Measurements from ENCODE around the gene PRODH2.

PRODH2 gene

GRCh38 chr19:35812220-35813042, at the start of gene PRODH2:
Gene PRODH2 (minus strand): TSS chr19:35812845. CDS start chr19:35812805, 40 bp downstream.
- no peak for DNase-seq (ENCODE audit: low read depth)

- no peak for DNase-seq (ENCODE audit: low read depth)
Measured at GRCh38 chr19:35861640-35862160, 49.1 kb upstream of the PRODH2 start.

- DNase-seq (ENCODE audit: low read depth): no peak
Measured at GRCh38 chr19:35860818-35861639, 48.4 kb upstream of the PRODH2 start.

DNA sequence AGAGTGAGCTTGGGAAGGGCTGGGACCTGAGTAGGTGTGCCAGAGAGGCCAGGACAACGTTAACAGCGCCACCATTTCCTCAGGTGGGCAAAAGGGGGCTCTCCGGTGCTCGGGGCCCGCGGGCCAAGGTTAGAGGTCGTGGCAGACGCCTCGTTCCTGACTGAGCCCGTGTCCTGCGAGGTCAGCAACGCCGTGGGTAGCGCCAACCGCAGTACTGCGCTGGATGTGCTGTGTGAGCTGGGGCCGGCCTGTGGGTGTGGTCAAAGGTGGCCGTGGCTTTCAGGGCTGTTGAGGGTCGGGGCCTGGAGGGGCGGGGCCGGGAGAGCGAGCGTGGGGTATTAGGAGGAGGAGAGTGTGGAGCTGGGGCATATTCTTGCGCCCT, 47.8 kb upstream of the PRODH2 start:
- no peak for DNase-seq (ENCODE audit: low read depth)

GRCh38 chr19:35859414-35859813, 46.8 kb upstream of the PRODH2 start:
- no peak for DNase-seq (ENCODE audit: low read depth)

GRCh38 chr19:35858311-35858710, 45.7 kb upstream of the PRODH2 start:
- no peak for DNase-seq (ENCODE audit: low read depth)

DNA sequence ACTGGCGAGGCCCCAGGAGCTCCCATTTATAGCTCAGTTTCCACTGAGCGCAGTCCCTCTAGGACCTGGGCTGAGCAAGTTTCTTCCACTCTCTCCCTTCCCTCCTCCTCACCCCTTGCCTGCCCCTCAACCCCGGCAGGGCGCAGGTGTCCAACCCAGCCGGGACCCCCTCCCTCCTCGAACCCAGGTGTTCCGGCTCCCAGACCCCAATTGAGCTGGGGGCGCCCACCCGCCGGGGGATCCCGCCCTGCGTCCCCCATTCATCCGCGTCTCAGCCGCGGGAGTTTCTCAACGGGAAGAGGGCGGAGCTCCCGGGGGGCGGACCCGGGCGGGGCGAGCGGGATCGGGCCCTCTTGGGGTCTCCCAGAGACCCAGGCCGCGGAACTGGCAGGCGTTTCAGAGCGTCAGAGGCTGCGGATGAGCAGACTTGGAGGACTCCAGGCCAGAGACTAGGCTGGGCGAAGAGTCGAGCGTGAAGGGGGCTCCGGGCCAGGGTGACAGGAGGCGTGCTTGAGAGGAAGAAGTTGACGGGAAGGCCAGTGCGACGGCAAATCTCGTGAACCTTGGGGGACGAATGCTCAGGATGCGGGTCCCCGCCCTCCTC, 44.0 kb upstream of the PRODH2 start, which contains the start of gene KIRREL2:
TSS of gene KIRREL2 (plus strand) at position 366 of the 604 bp plus-strand sequence. CDS start at position 575, 209 bp downstream.
- no peak for DNase-seq (ENCODE audit: low read depth)

DNA sequence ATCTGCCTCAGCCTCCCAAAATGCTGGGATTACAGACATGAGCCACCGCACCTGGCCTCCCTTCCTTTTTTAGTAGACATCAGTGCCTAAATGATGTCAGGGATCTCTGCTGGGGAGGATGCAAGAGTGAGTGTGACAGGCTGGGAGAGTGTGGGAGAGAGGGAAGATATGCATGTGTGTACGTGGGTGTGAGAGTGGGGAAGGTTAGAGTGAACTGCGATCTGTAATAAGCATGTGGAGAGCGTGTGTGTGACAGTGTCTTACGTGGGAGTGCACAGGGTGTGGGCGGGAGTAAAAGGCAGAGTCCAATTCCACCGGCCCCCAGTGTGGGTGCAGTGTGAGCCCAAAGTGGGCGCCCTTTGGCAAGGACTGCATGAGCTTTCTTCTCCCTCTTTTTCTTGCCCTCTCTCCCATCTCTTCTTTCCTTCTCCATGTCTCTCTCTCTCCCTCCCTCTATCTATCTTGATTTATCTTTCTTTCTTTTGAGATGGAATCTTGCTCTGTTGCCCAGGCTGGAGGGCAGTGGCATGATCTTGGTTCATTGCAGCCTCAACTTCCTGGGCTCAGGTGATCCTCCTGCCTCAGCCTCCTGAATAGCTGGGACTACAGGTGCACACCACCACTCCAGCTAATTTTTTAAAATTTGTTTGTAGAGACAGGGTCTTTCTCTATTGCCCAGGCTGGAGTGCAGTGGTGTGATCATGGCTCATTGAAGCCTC, 40.6 kb upstream of the PRODH2 start:
- DNase-seq (ENCODE audit: low read depth): no peak

DNA sequence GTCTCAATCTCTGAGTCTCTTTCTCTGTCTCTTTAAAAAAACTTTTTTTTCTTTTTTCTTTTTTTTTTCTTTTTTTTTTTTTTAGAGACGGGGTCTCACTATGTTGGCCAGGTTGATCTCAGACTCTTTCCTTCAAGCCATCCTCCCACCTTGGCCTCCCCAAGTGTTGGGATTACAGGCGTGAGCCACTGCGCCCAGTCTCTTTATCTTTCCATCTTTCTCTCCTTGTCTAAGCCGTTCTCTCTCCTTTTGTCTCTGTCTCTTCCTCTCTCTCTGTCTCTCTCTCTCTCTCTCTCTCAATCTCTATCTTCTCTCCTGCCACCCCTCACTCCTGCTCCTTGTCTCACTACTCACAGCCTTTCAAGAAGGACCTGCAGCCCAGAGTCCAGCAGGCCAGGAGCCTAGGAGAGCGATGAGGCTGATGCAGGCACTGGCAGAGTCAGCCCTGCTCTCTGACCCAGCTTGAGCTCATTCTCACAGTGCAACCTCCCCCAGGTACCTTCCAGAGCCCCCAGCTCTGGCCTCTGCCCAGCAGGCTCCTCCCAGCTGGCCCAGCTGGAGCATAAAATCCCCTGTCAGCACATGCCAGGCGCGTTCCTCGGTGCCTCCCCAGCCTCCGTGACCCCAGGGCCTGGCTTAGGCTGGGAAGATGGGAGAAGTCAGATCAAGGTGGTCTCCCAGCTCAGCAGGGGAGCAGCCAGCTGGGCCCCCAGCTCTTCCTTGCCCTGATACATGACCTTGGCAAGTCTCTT, 39.6 kb upstream of the PRODH2 start, which contains the start of gene NPHS1:
TSS of gene NPHS1 (minus strand) at position 476 of the 752 bp plus-strand sequence. CDS start 667 bp downstream, outside the sequence.
- no peak for DNase-seq (ENCODE audit: low read depth)

DNA sequence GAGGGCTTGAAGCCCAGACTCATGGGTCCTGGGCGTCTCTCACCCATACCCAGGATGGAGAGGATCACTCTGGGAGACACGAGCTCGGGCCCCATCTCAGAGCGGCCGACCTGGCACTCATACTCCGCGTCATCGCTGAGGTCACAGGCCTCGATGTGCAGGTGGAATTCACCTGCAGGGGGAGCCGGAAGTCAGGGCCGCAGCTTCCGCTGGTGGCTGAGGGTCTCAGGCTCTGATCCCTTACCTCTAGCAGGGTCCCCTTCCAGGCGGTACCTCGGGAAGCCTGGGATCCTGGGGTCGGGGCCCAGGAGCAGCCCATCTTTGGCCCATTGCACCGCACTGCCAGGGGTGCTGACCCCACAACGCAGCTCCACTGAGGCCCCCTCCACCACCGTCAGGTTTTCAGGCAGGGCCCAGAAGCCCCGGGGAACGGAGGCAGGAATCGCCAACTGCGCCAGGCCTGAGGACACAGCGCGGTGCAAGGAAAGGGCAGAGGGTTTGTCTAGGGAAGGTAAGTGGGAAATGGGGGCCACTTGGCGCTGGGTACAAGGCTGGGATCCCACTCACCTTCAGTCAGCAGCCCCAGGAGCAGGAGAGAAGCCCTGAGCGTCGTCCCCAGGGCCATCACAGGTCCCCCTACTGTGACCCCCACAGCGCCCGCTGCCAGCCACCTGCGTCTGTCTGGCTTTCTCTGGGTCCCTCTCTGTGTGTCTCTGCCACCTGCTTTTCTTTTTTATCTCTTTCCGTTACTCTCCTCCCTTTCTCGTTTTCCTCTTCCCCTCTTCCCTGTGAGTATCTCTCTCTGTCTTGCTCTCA, 38.8 kb upstream of the PRODH2 start:
- DNase-seq (ENCODE audit: low read depth): no peak

DNA sequence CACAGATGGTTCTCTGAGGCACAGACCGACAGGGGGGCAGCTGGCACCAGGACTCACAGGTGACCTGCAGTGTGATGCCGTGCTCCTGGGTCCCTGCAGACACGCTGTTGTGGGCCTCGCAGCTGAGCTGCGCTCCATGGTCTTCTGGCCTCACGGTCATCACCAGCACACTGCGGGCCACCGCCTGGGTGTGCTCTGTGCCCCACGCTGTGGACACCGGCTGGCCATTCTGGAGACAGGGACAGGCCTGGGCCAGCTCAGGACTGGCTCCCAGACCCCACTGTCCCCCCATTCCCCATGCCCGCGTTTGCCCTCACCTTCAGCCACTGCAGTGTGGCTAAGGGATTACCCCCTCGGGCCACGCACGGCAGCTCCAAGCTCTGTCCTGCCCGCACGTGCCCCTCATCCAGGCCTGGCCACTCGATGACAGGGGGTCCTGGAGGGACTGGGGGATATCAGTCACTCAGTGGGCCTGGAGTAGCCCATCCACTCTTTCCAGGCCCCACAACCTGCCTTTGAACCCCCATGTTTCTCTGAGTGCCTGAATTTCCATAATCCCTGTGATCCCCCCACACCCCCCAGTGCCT, 36.4 kb upstream of the PRODH2 start:
- no peak for DNase-seq (ENCODE audit: low read depth)

DNA sequence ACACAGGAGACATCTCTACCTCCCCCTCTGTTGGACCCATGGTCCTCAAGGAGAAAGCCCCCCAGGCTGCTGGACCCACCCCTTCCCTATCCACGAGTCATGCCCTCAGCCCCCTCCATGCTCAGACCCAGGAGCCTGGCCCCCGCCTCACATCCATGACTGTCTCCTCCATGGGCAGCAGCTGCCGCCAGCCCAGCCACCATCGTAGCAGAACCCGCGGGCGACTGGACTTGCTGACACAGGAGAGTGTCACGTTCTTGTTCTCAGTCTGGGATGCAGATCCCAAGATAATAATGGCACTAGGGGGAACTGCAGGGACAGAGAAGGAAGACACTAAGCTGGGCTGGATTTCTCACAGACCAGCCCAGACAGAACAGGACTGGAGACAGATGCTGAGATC, 35.8 kb upstream of the PRODH2 start:
- DNase-seq (ENCODE audit: low read depth): no peak

GRCh38 chr19:35847911-35848310, 35.3 kb upstream of the PRODH2 start:
- no peak for DNase-seq (ENCODE audit: low read depth)

GRCh38 chr19:35846038-35846668, 33.5 kb upstream of the PRODH2 start:
- no peak for DNase-seq (ENCODE audit: low read depth)

DNA sequence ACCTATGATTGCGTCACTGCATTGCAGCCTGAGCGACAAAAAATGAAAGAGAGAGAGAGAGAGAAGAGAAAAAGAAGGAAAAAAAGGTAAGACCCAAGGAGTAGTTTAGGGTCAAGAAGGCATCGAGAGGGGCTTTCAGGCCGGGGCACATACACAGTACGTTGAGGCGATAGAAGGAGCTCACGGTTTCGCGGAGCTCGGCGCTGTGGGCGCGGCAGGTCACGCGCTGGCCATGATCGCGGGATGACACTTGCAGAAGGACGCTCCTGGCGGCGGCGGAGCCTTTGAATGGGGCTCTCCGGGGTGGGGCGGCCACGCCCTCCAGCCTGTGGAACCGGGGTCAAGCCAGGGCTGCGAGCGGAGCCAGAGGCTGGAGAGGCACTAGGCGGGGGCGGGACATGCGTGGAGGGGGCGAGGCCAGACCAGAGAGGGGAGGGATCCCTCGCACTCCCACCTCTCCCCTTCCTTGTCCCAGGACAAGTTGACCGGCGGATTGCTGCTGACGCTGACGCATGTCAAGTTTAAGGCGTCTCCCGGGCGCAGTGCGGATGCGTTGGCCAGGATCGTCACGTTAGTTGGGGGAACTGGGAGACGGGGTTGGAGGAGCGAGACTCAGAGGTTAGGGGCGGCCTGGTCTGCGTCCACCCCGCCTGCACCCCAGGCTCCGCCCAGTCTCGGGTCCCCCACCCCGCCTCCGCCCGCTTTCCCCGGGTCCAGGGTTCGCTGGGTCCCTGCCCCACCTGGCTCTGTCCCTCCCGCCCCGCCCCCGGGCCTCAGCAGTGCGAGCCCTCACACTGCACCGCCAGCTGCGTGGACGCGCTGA, 32.8 kb upstream of the PRODH2 start:
- no peak for DNase-seq (ENCODE audit: low read depth)

DNA sequence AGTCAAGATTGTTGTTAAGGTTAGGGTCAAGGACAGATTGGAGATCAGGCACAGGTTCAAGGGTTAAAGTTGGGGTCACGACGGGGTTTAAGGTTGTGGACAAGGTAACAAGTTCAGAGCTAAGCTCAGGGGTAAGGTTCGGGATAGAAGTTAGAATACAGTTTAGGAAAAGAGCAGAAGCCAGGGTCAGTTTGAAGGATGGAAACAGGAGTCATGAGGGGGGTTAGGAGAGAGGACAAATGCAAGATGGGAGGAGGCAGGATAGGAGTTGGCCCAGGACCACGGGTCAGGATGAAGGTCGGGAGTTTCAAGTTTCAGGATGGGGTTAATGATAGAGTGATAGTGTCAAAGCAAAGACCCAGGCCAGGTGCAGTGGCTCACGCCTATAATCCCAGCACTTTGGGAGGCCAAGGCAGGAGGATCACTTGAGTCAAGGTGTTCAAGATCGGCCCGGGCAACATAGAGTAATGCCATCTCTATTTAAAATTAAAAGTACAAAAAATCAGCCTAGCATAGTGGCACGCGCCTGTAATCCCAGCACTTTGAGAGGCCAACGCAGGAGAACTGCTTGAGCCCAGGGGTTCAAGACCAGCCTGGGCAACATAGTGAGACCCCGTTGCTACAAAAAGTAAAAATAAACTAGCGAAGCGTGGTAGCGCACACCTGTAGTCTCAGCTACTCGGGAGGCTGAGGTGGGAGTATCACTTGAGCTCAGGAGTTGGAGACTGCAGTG, 32.0 kb upstream of the PRODH2 start:
- DNase-seq (ENCODE audit: low read depth): no peak

DNA sequence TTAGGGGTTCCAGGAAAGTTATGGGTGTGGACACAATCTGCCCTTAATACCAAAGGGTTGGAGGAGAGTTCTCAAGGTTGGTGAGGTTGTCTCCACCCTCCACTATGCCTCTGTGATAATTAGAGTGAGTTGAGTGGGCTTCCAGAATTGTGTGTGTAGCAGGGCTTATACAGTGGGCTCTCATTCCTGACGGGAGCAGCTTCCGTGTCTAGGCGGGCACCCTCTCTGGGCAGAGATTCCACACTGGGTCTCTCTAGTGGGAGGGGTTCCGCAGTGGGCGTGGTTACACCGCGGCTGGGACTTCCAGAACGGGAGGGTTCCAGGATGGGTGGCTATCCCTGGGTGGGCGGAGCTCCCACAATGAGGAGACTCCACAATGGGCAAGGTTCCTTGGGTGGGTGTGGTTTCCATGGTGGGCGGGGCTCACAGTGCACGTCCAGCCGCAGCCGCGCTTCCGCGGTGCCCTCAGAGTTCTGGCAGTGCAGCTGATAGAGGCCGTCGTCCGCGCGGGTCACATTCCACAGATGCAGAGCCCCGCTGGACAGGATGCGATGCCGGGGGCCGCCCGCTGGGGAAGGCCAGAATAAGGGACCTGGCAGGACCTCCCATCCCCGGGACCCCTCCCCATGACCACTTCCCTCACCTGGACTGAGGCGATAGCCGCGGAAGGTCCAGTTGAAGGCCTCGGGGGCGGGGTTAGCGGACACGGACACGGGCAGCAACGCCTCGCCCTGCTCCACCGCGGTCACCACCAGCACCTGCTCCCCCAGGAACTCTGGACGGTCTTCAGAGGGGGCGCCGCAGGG, 31.2 kb upstream of the PRODH2 start:
- no peak for DNase-seq (ENCODE audit: low read depth)

Measured in HS-5 (cell line).